Measurements from ENCODE around the gene KCNH3.

KCNH3 gene

GRCh38 chr12:49563951-49564685, 25.3 kb downstream of the KCNH3 start:
- no peak for DNase-seq

GRCh38 chr12:49564686-49565405, 26.0 kb downstream of the KCNH3 start:
- DNase-seq = no peak

- DNase-seq = no peak
Measured at GRCh38 chr12:49565406-49566265, 26.8 kb downstream of the KCNH3 start.

- no peak for DNase-seq
Measured at GRCh38 chr12:49566361-49566760, 27.5 kb downstream of the KCNH3 start.

- DNase-seq = no peak
Measured at GRCh38 chr12:49567302-49567610, 28.4 kb downstream of the KCNH3 start.

GRCh38 chr12:49567611-49568441, 29.0 kb downstream of the KCNH3 start, which contains the start of gene MCRS1:
Gene MCRS1, minus strand, starts transcription at chr12:49568142. Its CDS starts 1,411 bp downstream, at chr12:49566731.
- peak; percentile 92 for DNase-seq

GRCh38 chr12:49568442-49569162, 29.8 kb downstream of the KCNH3 start:
- DNase-seq = no peak

GRCh38 chr12:49577589-49578315, 38.9 kb downstream of the KCNH3 start:
- no peak for DNase-seq

- DNase-seq = no peak
Measured at GRCh38 chr12:49578471-49579112, 39.8 kb downstream of the KCNH3 start.

GRCh38 chr12:49580572-49581535, 42.0 kb downstream of the KCNH3 start:
- DNase-seq = peak; percentile 58

GRCh38 chr12:49582201-49582600, 43.4 kb downstream of the KCNH3 start:
- DNase-seq = no peak

- DNase-seq = no peak
Measured at GRCh38 chr12:49582850-49583249, 44.0 kb downstream of the KCNH3 start.

GRCh38 chr12:49583366-49584094, 44.7 kb downstream of the KCNH3 start:
- no peak for DNase-seq

GRCh38 chr12:49584591-49584990, 45.8 kb downstream of the KCNH3 start:
- DNase-seq = no peak

GRCh38 chr12:49585477-49586459, 46.9 kb downstream of the KCNH3 start:
- DNase-seq = no peak

- DNase-seq = no peak
Measured at GRCh38 chr12:49587174-49587908, 48.5 kb downstream of the KCNH3 start.

- DNase-seq = no peak
Measured at GRCh38 chr12:49588281-49588680, 49.5 kb downstream of the KCNH3 start.
